NCI-H226 (cell line): ENCODE measurements around the gene LAD1.

ENCODE experiments used
- DNase-seq: peaks from one replicate; pipeline ENCODE4 v3.0.0-alpha.2; 2015

Gene LAD1

GRCh38 chr1:201344206-201345080 lies 54.7 kb downstream of the LAD1 start:
- DNase-seq, result no peak

GRCh38 chr1:201341377-201341776 lies 57.7 kb downstream of the LAD1 start:
- DNase-seq, result no peak

- DNase-seq, result no peak
Measured at GRCh38 chr1:201336711-201337450, 62.2 kb downstream of the LAD1 start.

- DNase-seq, result no peak
Measured at GRCh38 chr1:201335901-201336300, 63.2 kb downstream of the LAD1 start.

GRCh38 chr1:201335174-201335870 lies 63.8 kb downstream of the LAD1 start:
- no peak for DNase-seq

GRCh38 chr1:201334325-201335173 lies 64.6 kb downstream of the LAD1 start:
- no peak for DNase-seq

GRCh38 chr1:201332616-201333335 lies 66.3 kb downstream of the LAD1 start:
- DNase-seq, result no peak

GRCh38 chr1:201332021-201332420 lies 67.1 kb downstream of the LAD1 start:
- no peak for DNase-seq

- no peak for DNase-seq
Measured at GRCh38 chr1:201331166-201331565, 68.0 kb downstream of the LAD1 start.
